WTC11 (cell line): ENCODE results near the gene MOXD1. TPM values are rescaled to one million over a fixed set of nuclear protein-coding genes. Genes with fewer than 3 reads are reported as not detected.

Experiments
- ATAC-seq: fragments of 200-7000 bp; cut with Tn5 transposase; 2 replicates; pipeline ENCODE4 v1.10.0; 2021; ENCODE audit warnings: mild to moderate bottlenecking, moderate library complexity
- CTCF ChIA-PET: fragments of 300-600 bp; sonication (Branson Sonifier 250); formaldehyde crosslinking; loops from one replicate; lab custom pipeline; 2021; ENCODE audit warnings: antibody characterized with exemption; lab: Charles Lee
- POLR2A ChIA-PET: fragments of 350-600 bp; sonication (Branson Sonifier 250); formaldehyde crosslinking; loops from one replicate; lab custom pipeline; 2021; ENCODE audit warnings: antibody characterized with exemption; lab: Charles Lee
- DNase-seq: peaks from one replicate; pipeline ENCODE4 v3.0.0; 2021; ENCODE audit warnings: low spot score
- H3K27ac Mint-ChIP-seq: 2 replicates; pipeline ENCODE4 v1.8.0; 2021; ENCODE audit warnings: mixed read lengths
- H3K27me3 Mint-ChIP-seq: 2 replicates; pipeline ENCODE4 v1.8.0; 2021; ENCODE audit warnings: low read depth, mild to moderate bottlenecking, moderate library complexity, mixed read lengths
- H3K36me3 Mint-ChIP-seq: 2 replicates; pipeline ENCODE4 v1.8.0; 2021; ENCODE audit warnings: mixed read lengths
- H3K4me1 Mint-ChIP-seq: 2 replicates; pipeline ENCODE4 v1.8.0; 2022; ENCODE audit warnings: mixed read lengths
- H3K4me3 Mint-ChIP-seq: 2 replicates; pipeline ENCODE4 v1.8.0; 2021; ENCODE audit warnings: mild to moderate bottlenecking, moderate library complexity, mixed read lengths
- H3K9me3 Mint-ChIP-seq: 2 replicates; pipeline ENCODE4 v1.8.0; 2021; ENCODE audit warnings: mixed read lengths
- ATF3 ChIP-seq: sonication (generic); formaldehyde crosslinking; conservative IDR thresholded peaks from 2 replicates; pipeline ENCODE4 v1.8.1; 2022; ENCODE audit warnings: mild to moderate bottlenecking, missing genetic modification reagents
- E2F1 ChIP-seq: sonication (generic); formaldehyde crosslinking; IDR thresholded peaks from 2 replicates; pipeline ENCODE4 v1.8.0; 2022; ENCODE audit warnings: mild to moderate bottlenecking, missing genetic modification reagents
- E2F5 ChIP-seq: sonication (generic); formaldehyde crosslinking; IDR thresholded peaks from 2 replicates; pipeline ENCODE4 v1.8.1; 2022; ENCODE audit warnings: mild to moderate bottlenecking, moderate library complexity, missing genetic modification reagents
- ELF4 ChIP-seq: sonication (generic); formaldehyde crosslinking; IDR thresholded peaks from 2 replicates; pipeline ENCODE4 v1.8.1; 2022; ENCODE audit warnings: low read depth, mild to moderate bottlenecking, moderate library complexity, missing genetic modification reagents
- FOXP4 ChIP-seq: sonication (generic); formaldehyde crosslinking; IDR thresholded peaks from 2 replicates; pipeline ENCODE4 v1.8.0; 2022; ENCODE audit warnings: mild to moderate bottlenecking, missing genetic modification reagents
- HMGA2 ChIP-seq: fragments of 250-450 bp; sonication (Bioruptor Pico); IDR thresholded peaks from 2 replicates; pipeline ENCODE4 v1.4.0; 2021; ENCODE audit warnings: mild to moderate bottlenecking, moderate library complexity
- MXD4 ChIP-seq: fragments of 250-450 bp; sonication (Bioruptor Pico); IDR thresholded peaks from 2 replicates; pipeline ENCODE4 v1.8.0; 2021; ENCODE audit warnings: mild to moderate bottlenecking, moderate library complexity, borderline replicate concordance
- NFE2L1 ChIP-seq: sonication (generic); formaldehyde crosslinking; IDR thresholded peaks from 2 replicates; pipeline ENCODE4 v1.8.1; 2023; ENCODE audit warnings: missing genetic modification reagents
- PRRX2 ChIP-seq: fragments of 250-450 bp; sonication (Bioruptor Pico); IDR thresholded peaks from 2 replicates; pipeline ENCODE4 v1.8.0; 2021; ENCODE audit warnings: mild to moderate bottlenecking
- RORB ChIP-seq: fragments of 250-450 bp; sonication (Bioruptor Pico); IDR thresholded peaks from 2 replicates; pipeline ENCODE4 v1.9.0; 2021; ENCODE audit warnings: mild to moderate bottlenecking
- SMAD3 ChIP-seq: sonication (generic); formaldehyde crosslinking; IDR thresholded peaks from 2 replicates; pipeline ENCODE4 v1.8.0; 2022; ENCODE audit warnings: missing genetic modification reagents, mild to moderate bottlenecking, borderline replicate concordance
- SP1 ChIP-seq: sonication (generic); formaldehyde crosslinking; conservative IDR thresholded peaks from 2 replicates; pipeline ENCODE4 v1.8.1; 2022; ENCODE audit warnings: missing genetic modification reagents
- USF2 ChIP-seq: sonication (generic); formaldehyde crosslinking; IDR thresholded peaks from 2 replicates; pipeline ENCODE4 v1.8.1; 2023; ENCODE audit warnings: mild to moderate bottlenecking, missing genetic modification reagents, moderate library complexity
- ZBTB21 ChIP-seq: sonication (generic); formaldehyde crosslinking; IDR thresholded peaks from 2 replicates; pipeline ENCODE4 v1.8.1; 2023; ENCODE audit warnings: mild to moderate bottlenecking, missing genetic modification reagents, borderline replicate concordance
- ZNF138 ChIP-seq: sonication (generic); formaldehyde crosslinking; conservative IDR thresholded peaks from 2 replicates; pipeline ENCODE4 v1.8.1; 2022; ENCODE audit warnings: mild to moderate bottlenecking, moderate library complexity, missing genetic modification reagents
- ZNF263 ChIP-seq: sonication (generic); formaldehyde crosslinking; IDR thresholded peaks from 2 replicates; pipeline ENCODE4 v1.8.1; 2022; ENCODE audit warnings: low read depth, mild to moderate bottlenecking, moderate library complexity, missing genetic modification reagents
- ZNF281 ChIP-seq: sonication (generic); formaldehyde crosslinking; IDR thresholded peaks from 2 replicates; pipeline ENCODE4 v1.8.0; 2023; ENCODE audit warnings: mild to moderate bottlenecking, missing genetic modification reagents
- ZNF423 ChIP-seq: fragments of 250-450 bp; sonication (Bioruptor Pico); IDR thresholded peaks from 2 replicates; pipeline ENCODE4 v2.1.2; 2022; ENCODE audit warnings: mild to moderate bottlenecking, moderate library complexity
- ZNF425 ChIP-seq: fragments of 250-450 bp; sonication (Bioruptor Pico); conservative IDR thresholded peaks from 2 replicates; pipeline ENCODE4 v1.9.0; 2021; ENCODE audit warnings: mild to moderate bottlenecking
- ZSCAN18 ChIP-seq: fragments of 250-450 bp; sonication (Bioruptor Pico); IDR thresholded peaks from 2 replicates; pipeline ENCODE4 v2.1.2; 2022; ENCODE audit warnings: mild to moderate bottlenecking, moderate library complexity
- total RNA-seq: library from RNA; stranded (reverse); gene quantifications from 3 replicates; pipeline ENCODE4 v1.2.3, GENCODE V29; 2021

MOXD1 gene
- total RNA-seq, 1 experiment from 2014 or later, result 1.7 TPM

- ChIA-PET CTCF (interaction anchor here (1.0 kb wide), 1 partner anchor 323 kb away, joined by 3 read pairs; no protein-coding TSS in a partner anchor), POLR2A (no interaction called here)
- Mint-ChIP-seq H3K4me1 (peaks cover 12% of the 10 kb centered on the region), H3K27me3 (peaks cover 13% of the 10 kb centered on the region), H3K9me3 (peaks cover 1% of the 10 kb centered on the region), H3K36me3 (peaks cover under 1% of the 10 kb centered on the region; the same call in 1 of the 2 replicates), H3K4me3 (no peak overlapping the region), H3K27ac (no peak overlapping the region)
- TF ChIP-seq ELF4 (CRISPR knock-in tag), result no peak
- TF ChIP-seq E2F5 (CRISPR knock-in tag), result no peak
- no peak for TF ChIP-seq PRRX2 (CRISPR knock-in tag)
- TF ChIP-seq E2F1, result no peak
- no peak for TF ChIP-seq HMGA2 (CRISPR knock-in tag)
- TF ChIP-seq MXD4 (CRISPR knock-in tag), result no peak
- no peak for TF ChIP-seq ZBTB21 (CRISPR knock-in tag)
- TF ChIP-seq ZNF423 (CRISPR knock-in tag), result no peak
- no peak for TF ChIP-seq FOXP4 (CRISPR knock-in tag)
- no peak for TF ChIP-seq ZSCAN18 (CRISPR knock-in tag)
- no peak for TF ChIP-seq RORB (CRISPR knock-in tag)
- no peak for TF ChIP-seq SMAD3 (CRISPR knock-in tag)
- TF ChIP-seq NFE2L1 (CRISPR knock-in tag), result no peak
- TF ChIP-seq ZNF425, result no peak
- no peak for TF ChIP-seq USF2 (CRISPR knock-in tag)
- no peak for TF ChIP-seq ATF3 (CRISPR knock-in tag)
- no peak for TF ChIP-seq ZNF281 (CRISPR knock-in tag)
- no peak for TF ChIP-seq ZNF263 (CRISPR knock-in tag)
- no peak for TF ChIP-seq SP1
- no peak for TF ChIP-seq ZNF138 (CRISPR knock-in tag)
- ATAC-seq, result no peak
- DNase-seq, result no peak
Measured at GRCh38 chr6:132246120-132246617, 155.1 kb downstream of the MOXD1 start.
